ENCODE data around the gene NR6A1. TPM values are rescaled to one million over a fixed set of nuclear protein-coding genes. Genes with fewer than 3 reads are reported as not detected.
A peak's percentile ranks its signal among the peaks of the same experiment; 100 is the strongest.

Gene NR6A1
- total RNA-seq, 1 donor from 2014 or later = 63.8 TPM

DNA sequence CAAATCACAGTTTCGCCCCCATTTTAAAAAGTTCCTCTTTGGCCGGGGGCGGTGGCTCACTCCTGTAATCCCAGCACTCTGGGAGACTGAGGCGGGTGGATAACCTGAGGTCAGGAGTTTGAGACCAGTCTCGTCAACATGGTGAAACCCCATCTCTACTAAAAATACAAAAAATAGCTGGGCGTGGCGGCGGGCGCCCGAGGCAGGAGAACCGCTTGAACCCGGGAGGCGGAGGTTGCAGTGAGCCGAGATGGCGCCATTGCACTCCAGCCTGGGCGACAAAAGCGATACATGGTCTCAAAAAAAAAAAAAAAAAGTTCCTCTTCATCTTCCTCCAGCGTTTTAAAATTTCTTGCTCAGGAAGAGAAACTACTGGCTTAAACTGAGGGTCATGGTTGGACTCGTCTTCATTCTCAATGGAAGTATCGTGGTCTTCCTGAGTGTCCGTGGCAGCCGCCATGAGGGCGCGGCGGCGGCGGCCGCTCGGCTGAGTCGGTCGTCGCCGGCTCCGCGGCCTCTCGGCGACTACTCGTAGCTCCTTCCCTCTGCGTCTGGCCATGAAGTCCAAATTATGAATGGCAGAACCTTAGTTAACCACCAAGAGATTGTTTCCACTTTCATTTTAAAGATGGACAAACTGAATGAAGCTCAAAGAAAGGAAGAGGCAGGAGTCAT lies 171.9 kb downstream of the NR6A1 start:
- Mint-ChIP-seq H3K4me1 (ENCODE audit: unreplicated experiment) (peaks cover 26% of the 10 kb centered on the region), H3K27ac (ENCODE audit: unreplicated experiment) (no peak overlapping the region), H3K4me3 (ENCODE audit: unreplicated experiment) (no peak overlapping the region), H3K27me3 (ENCODE audit: unreplicated experiment) (no peaks in the 10 kb centered on the region), H3K9me3 (ENCODE audit: unreplicated experiment) (no peaks in the 10 kb centered on the region), H3K36me3 (ENCODE audit: low read depth, unreplicated experiment) (no peaks in the 10 kb centered on the region)
- DNase-seq (ENCODE audit: low spot score) = no peak
- TF ChIP-seq, protein P1, sequence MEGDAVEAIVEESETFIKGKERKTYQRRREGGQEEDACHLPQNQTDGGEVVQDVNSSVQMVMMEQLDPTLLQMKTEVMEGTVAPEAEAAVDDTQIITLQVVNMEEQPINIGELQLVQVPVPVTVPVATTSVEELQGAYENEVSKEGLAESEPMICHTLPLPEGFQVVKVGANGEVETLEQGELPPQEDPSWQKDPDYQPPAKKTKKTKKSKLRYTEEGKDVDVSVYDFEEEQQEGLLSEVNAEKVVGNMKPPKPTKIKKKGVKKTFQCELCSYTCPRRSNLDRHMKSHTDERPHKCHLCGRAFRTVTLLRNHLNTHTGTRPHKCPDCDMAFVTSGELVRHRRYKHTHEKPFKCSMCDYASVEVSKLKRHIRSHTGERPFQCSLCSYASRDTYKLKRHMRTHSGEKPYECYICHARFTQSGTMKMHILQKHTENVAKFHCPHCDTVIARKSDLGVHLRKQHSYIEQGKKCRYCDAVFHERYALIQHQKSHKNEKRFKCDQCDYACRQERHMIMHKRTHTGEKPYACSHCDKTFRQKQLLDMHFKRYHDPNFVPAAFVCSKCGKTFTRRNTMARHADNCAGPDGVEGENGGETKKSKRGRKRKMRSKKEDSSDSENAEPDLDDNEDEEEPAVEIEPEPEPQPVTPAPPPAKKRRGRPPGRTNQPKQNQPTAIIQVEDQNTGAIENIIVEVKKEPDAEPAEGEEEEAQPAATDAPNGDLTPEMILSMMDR (IDR thresholded peaks at IDR 0.05; ENCODE audit: unreplicated experiment) = no peak

DNA sequence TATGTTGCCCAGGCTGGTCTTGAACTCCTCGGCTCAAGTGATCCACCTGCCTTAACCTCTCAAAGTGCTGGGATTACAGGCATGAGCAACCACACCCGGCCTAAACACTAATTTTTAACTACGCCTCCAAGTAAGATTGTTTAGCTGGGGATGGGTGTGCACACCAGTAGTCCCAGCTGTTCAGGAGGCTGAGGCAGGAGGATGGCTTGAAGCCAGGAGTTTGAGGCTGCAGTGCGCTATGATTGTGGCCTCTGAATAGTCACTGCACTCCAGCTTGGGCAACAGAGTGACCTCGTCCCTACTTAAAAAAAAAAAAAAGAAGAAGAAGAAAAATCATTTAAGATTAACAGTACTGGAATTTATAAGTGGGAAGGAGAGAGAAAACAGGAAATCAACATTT lies 173.1 kb downstream of the NR6A1 start:
- DNase-seq (ENCODE audit: low spot score) = no peak
- peaks cover 35% of the 10 kb centered on the region for H3K4me1 Mint-ChIP-seq (ENCODE audit: unreplicated experiment)
- no peaks in the 10 kb centered on the region for H3K9me3 Mint-ChIP-seq (ENCODE audit: unreplicated experiment)
- no peak overlapping the region for H3K27ac Mint-ChIP-seq (ENCODE audit: unreplicated experiment)
- no peak overlapping the region for H3K4me3 Mint-ChIP-seq (ENCODE audit: unreplicated experiment)
- TF ChIP-seq, protein P1 (IDR thresholded peaks at IDR 0.05; ENCODE audit: unreplicated experiment) = no peak
- no peaks in the 10 kb centered on the region for H3K27me3 Mint-ChIP-seq (ENCODE audit: unreplicated experiment)
- no peaks in the 10 kb centered on the region for H3K36me3 Mint-ChIP-seq (ENCODE audit: low read depth, unreplicated experiment)

DNA sequence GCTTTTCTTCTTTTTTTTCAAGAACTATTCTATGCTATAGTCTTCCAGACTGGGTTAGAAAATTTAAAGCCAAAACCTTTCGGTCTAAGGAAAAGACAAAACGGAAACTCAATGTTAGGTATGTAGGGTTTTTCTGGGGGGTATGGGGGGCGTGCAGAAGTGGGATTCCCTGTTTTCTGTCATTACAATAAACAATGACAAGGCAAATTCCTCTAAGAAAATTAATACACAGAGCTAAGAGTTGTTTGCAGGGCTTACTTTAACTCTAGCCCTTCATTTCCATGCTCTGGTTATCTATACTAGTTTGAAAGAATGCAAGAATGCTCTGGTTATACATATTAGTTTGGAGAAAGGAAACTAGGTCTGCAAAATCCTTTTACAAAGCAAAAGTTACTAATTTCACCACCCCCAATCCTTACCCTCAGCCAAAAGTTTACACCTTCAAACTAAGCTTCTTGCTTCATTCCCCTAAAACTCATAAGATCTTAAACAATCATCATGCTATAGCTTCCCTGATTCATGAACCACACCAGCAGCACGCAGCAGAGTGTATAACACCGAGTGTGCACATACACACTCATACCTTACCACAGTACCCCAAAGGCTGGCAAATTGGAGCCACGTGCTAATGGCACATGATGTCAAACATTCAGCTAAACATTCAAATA lies 174.8 kb downstream of the NR6A1 start:
- Mint-ChIP-seq H3K36me3 (ENCODE audit: low read depth, unreplicated experiment) (no peaks in the 10 kb centered on the region), H3K9me3 (ENCODE audit: unreplicated experiment) (no peaks in the 10 kb centered on the region), H3K27ac (ENCODE audit: unreplicated experiment) (no peak overlapping the region), H3K4me1 (ENCODE audit: unreplicated experiment) (peaks cover 49% of the 10 kb centered on the region), H3K27me3 (ENCODE audit: unreplicated experiment) (no peaks in the 10 kb centered on the region), H3K4me3 (ENCODE audit: unreplicated experiment) (no peak overlapping the region)
- TF ChIP-seq, protein P1 (IDR thresholded peaks at IDR 0.05; ENCODE audit: unreplicated experiment) = no peak
- DNase-seq (ENCODE audit: low spot score) = no peak

DNA sequence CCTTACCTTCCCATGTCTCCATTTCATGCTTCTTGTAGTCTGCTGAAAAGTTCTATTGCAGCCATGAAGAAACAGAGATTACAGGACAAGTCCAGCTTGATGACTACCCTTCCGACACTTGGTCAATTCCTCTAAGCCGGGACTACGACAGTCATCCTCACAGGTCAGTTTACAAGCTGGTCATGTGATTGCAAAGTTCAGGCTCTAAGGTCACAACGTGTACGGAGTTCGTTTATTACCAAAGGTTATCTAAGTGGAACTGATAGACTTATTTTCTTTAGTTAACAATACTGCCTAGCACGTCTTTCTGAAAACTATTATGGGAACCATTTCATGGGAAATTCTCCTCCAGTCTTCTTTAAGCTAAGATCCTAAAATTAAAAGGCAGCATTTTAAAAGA lies 175.4 kb downstream of the NR6A1 start:
- no peak overlapping the region for H3K4me3 Mint-ChIP-seq (ENCODE audit: unreplicated experiment)
- peak overlapping the region; percentile 74 for H3K27ac Mint-ChIP-seq (ENCODE audit: unreplicated experiment)
- no peaks in the 10 kb centered on the region for H3K36me3 Mint-ChIP-seq (ENCODE audit: low read depth, unreplicated experiment)
- H3K4me1 Mint-ChIP-seq (ENCODE audit: unreplicated experiment) = peaks cover 55% of the 10 kb centered on the region
- TF ChIP-seq, protein P1 (IDR thresholded peaks at IDR 0.05; ENCODE audit: unreplicated experiment) = no peak
- no peak for DNase-seq (ENCODE audit: low spot score)
- H3K9me3 Mint-ChIP-seq (ENCODE audit: unreplicated experiment) = no peaks in the 10 kb centered on the region
- no peaks in the 10 kb centered on the region for H3K27me3 Mint-ChIP-seq (ENCODE audit: unreplicated experiment)

DNA sequence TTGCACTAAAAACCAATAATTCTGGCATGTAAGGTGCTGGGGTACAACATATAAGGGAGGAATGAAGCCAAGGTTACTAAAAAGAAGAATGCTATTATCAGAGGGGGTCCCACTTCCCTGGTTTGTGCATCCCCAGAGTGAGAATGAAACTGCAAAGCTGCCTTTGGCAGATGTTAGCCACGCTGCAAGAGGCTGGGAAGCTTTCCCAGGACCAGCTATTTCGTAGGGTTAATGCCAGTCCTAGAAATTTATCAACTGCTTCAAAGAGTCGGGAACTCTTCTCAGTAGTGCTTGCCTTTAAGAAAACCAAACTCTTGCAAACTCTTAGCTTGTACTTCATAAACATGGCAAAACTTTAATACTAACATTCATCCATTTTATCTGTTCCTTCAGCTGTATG lies 176.4 kb downstream of the NR6A1 start:
- Mint-ChIP-seq H3K27ac (ENCODE audit: unreplicated experiment) (peak overlapping the region; percentile 96), H3K36me3 (ENCODE audit: low read depth, unreplicated experiment) (no peaks in the 10 kb centered on the region), H3K9me3 (ENCODE audit: unreplicated experiment) (no peaks in the 10 kb centered on the region), H3K4me1 (ENCODE audit: unreplicated experiment) (peaks cover 57% of the 10 kb centered on the region), H3K27me3 (ENCODE audit: unreplicated experiment) (no peaks in the 10 kb centered on the region), H3K4me3 (ENCODE audit: unreplicated experiment) (no peak overlapping the region)
- DNase-seq (ENCODE audit: low spot score) = no peak
- TF ChIP-seq, protein P1 (IDR thresholded peaks at IDR 0.05; ENCODE audit: unreplicated experiment) = no peak

Measured in endothelial cell (in vitro differentiated cells).